Endothelial cell of umbilical vein (primary cell): ENCODE results near the gene MAD2L2. TPM values are rescaled to one million over a fixed set of nuclear protein-coding genes. Genes with fewer than 3 reads are reported as not detected.

ENCODE experiments used
- BruUV-seq: library from RNA; stranded (reverse); fragments of 400-500 nt; replicated peaks from 2 replicates; lab custom pipeline; 2021; lab: Mats Ljungman, UMichigan
- CTCF ChIA-PET: fragments of 300-600, 350-600 bp; sonication (Branson Sonifier 250); formaldehyde crosslinking; loops from one replicate; lab custom pipeline; 2021; ENCODE audit warnings: antibody characterized with exemption, inconsistent platforms; lab: Charles Lee
- POLR2A ChIA-PET: fragments of 300-600, 350-600 bp; sonication (Branson Sonifier 250); formaldehyde crosslinking; loops from one replicate; lab custom pipeline; 2021; ENCODE audit warnings: antibody characterized with exemption, inconsistent platforms; lab: Charles Lee
- DNase-seq: peaks from one replicate; pipeline ENCODE4 v3.0.0-alpha.2; 2011; ENCODE audit warnings: low read depth, low spot score
- FAIRE-seq: peaks from 2 replicates; lab custom pipeline; 2011; peaks lifted over from hg19 to GRCh38; lab: Jason Lieb, UNC
- H2AFZ ChIP-seq: 2 replicates; pipeline ENCODE4 v1.6.0; 2012; ENCODE audit warnings: low read depth, low read length, control low read depth, inconsistent platforms
- H3K27ac ChIP-seq: 2 replicates; pipeline ENCODE4 v1.5.1; 2011; ENCODE audit warnings: low read depth, mild to moderate bottlenecking, control low read depth, low read length, moderate library complexity; ENCODE audit not compliant: insufficient read depth
- H3K27me3 ChIP-seq, 2 experiments: 2 replicates each; pipeline versions ENCODE4 v1.6.0 to v1.6.1; 2011; ENCODE audit warnings: low read length in 2 of 2, mixed read lengths in 1 of 2; ENCODE audit not compliant: control insufficient read depth in 2 of 2, insufficient read depth in 2 of 2
- H3K36me3 ChIP-seq, 2 experiments: 2 replicates in 1 of 2; 3 replicates in 1 of 2; pipeline ENCODE4 v1.5.1; 2011; ENCODE audit warnings: low read length in 2 of 2, mild to moderate bottlenecking in 1 of 2, moderate library complexity in 1 of 2; ENCODE audit not compliant: control insufficient read depth in 2 of 2, insufficient read depth in 2 of 2; ENCODE audit errors: extremely low read depth in 1 of 2
- H3K4me1 ChIP-seq: 3 replicates; pipeline ENCODE4 v1.5.1; 2011; ENCODE audit warnings: mild to moderate bottlenecking, low read length; ENCODE audit not compliant: control insufficient read depth, insufficient read depth; ENCODE audit errors: extremely low read depth
- H3K4me2 ChIP-seq: 2 replicates; pipeline ENCODE4 v1.6.1; 2011; ENCODE audit warnings: low read length, control low read depth, mixed read lengths; ENCODE audit not compliant: insufficient read depth
- H3K4me3 ChIP-seq, 3 experiments: fragments of 200-600 bp in 1 of 3; sonication (generic), shearing (Covaris generic) in 1 of 3; replicated peaks in 1 of 3; 2 replicates each; pipeline ENCODE4 v1.5.1; 2011 to 2016; ENCODE audit warnings: control low read depth in 3 of 3, low read length in 3 of 3, mild to moderate bottlenecking in 2 of 3, inconsistent platforms in 1 of 3, low read depth in 1 of 3, moderate library complexity in 1 of 3; ENCODE audit not compliant: insufficient read depth in 1 of 3
- H3K79me2 ChIP-seq: 2 replicates; pipeline ENCODE4 v1.6.0; 2012; ENCODE audit warnings: low read length, inconsistent platforms; ENCODE audit not compliant: control insufficient read depth, insufficient read depth
- H3K9ac ChIP-seq: replicated peaks from 2 replicates; pipeline ENCODE3; 2011; ENCODE audit warnings: low read length, control low read depth; ENCODE audit not compliant: insufficient read depth; ENCODE audit errors: extremely low read depth
- H3K9me1 ChIP-seq: replicated peaks from 3 replicates; pipeline ENCODE4 v1.6.0; 2011; ENCODE audit warnings: mild to moderate bottlenecking, low read length; ENCODE audit not compliant: control insufficient read depth, insufficient read depth; ENCODE audit errors: extremely low read depth
- H3K9me3 ChIP-seq: replicated peaks from 2 replicates; pipeline ENCODE4 v1.5.1; 2012; ENCODE audit warnings: low read length, inconsistent platforms; ENCODE audit not compliant: control insufficient read depth, insufficient read depth
- H4K20me1 ChIP-seq: replicated peaks from 2 replicates; pipeline ENCODE3; 2011; ENCODE audit warnings: mild to moderate bottlenecking, low read length; ENCODE audit not compliant: control insufficient read depth, insufficient read depth; ENCODE audit errors: extremely low read depth
- EZH2 ChIP-seq: IDR thresholded peaks from 2 replicates; pipeline ENCODE4 v1.6.1; 2012; ENCODE audit warnings: borderline replicate concordance, low read depth, mild to moderate bottlenecking, moderate library complexity, low read length, inconsistent platforms; ENCODE audit not compliant: severe bottlenecking
- FOS ChIP-seq: IDR thresholded peaks from 2 replicates; pipeline ENCODE4 v1.6.1; 2011; ENCODE audit warnings: mild to moderate bottlenecking, low read length, moderate library complexity, borderline replicate concordance; ENCODE audit not compliant: insufficient read depth
- GATA2 ChIP-seq: IDR thresholded peaks from 2 replicates; pipeline ENCODE4 v1.7.0; 2011; ENCODE audit warnings: low read depth, mild to moderate bottlenecking, moderate library complexity, mixed read lengths, low read length; ENCODE audit not compliant: insufficient read length, insufficient read depth
- JUN ChIP-seq: IDR thresholded peaks from 2 replicates; pipeline ENCODE4 v1.6.1; 2011; ENCODE audit warnings: borderline replicate concordance, low read depth; ENCODE audit not compliant: insufficient read length, insufficient read depth
- MYC ChIP-seq: IDR thresholded peaks from one replicate; pipeline ENCODE4 v1.6.1; 2011; ENCODE audit warnings: mild to moderate bottlenecking, low read depth, low read length
- POLR2A ChIP-seq: IDR thresholded peaks from 2 replicates; pipeline ENCODE4 v1.6.1; 2012; ENCODE audit warnings: low read depth, mild to moderate bottlenecking, control low read depth, low read length
- POLR2AphosphoS5 ChIP-seq: IDR thresholded peaks from 2 replicates; pipeline ENCODE4 v1.6.1; 2012; ENCODE audit warnings: low read depth, mild to moderate bottlenecking, control low read depth, low read length, moderate library complexity; ENCODE audit not compliant: insufficient read depth
- dilution Hi-C: fragments of 300-500 bp; cut with MboI; formaldehyde crosslinking; loops from one replicate; pipeline ENCODE4 v1.15.0; 2019; ENCODE audit warnings: low sequenced_read_pairs; ENCODE audit not compliant: extremely low pct_ligation_motif_present
- intact Hi-C: fragments of 100-400 bp; cut with micrococcal nuclease; formaldehyde crosslinking; loops from one replicate; pipeline ENCODE4 v1.10.0; 2022
- polyA plus RNA-seq, 4 experiments: library from polyadenylated mRNA; depleted of rRNA in 3 of 4; stranded (reverse) in 3 of 4; unstranded in 1 of 4; fragments of >200 nt; gene quantifications; 2 replicates each; pipeline versions ENCODE4 v1.2.1 to v1.2.3, GENCODE V29; 2011 to 2012; ENCODE audit warnings: missing spikeins in 1 of 4
- total RNA-seq: library from RNA; stranded (reverse); gene quantifications from 2 replicates; pipeline ENCODE4 v1.2.3, GENCODE V29; 2021
- TF ChIP-seq, protein P1 (sequence below): IDR thresholded peaks from 2 replicates; pipeline ENCODE4 v1.6.1; 2011; ENCODE audit not compliant: insufficient read depth, insufficient read length
- TF ChIP-seq, protein P2 (sequence below), 2 donors: IDR thresholded peaks; 1 replicate in 1 of 2; 2 replicates in 1 of 2; pipeline ENCODE4 v1.5.1; 2011; ENCODE audit warnings: low read length in 2 of 2, mild to moderate bottlenecking in 2 of 2, moderate library complexity in 2 of 2, control low read depth in 1 of 2, inconsistent platforms in 1 of 2, low read depth in 1 of 2; ENCODE audit not compliant: insufficient read depth in 1 of 2; ENCODE audit errors: extremely low read depth in 1 of 2

Gene MAD2L2
- total and polyA plus RNA-seq, 2 donors (not counting 3 experiments of a cell fraction or from before 2014, with no cell fraction given): 35.9 to 74.2 TPM

DNA sequence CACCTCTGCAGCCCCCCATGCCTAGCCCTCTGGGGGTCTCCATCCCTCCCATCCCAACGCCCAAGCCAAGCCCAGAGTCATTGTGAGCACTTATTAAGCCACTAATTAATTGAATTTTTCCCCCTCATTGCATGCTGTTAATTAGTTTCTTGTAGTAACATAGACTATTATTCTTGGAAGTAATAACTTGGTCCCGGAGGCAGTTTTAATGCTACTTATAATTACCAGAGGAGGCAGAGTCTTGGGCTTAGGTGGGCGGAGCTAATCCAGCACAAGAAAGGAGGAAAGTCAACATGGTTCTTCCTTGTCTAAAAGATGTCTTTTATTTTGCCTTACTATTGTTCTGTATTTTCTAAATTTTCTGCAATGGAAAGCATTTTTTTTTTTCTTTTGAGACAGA lies 54.4 kb downstream of the MAD2L2 start:
- no peak for FAIRE-seq
- POLR2A ChIA-PET: no interaction called here
- no TSS peak for BruUV-seq

More for the DNA sequence above, 54.4 kb downstream of the MAD2L2 start:
- Histone ChIP-seq H3K4me1 (no peaks in the 10 kb centered on the region), H3K36me3 (no peaks in the 10 kb centered on the region), H2AFZ (no peak overlapping the region), H3K4me2 (no peak overlapping the region), H3K27me3 (no peaks in the 10 kb centered on the region), H3K9me3 (no peaks in the 10 kb centered on the region), H3K9me1 (no peaks in the 10 kb centered on the region), H4K20me1 (no peaks in the 10 kb centered on the region), H3K27ac (no peak overlapping the region), H3K4me3 (no peak overlapping the region), H3K9ac (no peak overlapping the region), H3K79me2 (no peaks in the 10 kb centered on the region)
- DNase-seq: no peak
- intact Hi-C loops (no loop called here), dilution Hi-C loops (no loop called here)
- TF ChIP-seq EZH2: no peak
- TF ChIP-seq, protein P1, sequence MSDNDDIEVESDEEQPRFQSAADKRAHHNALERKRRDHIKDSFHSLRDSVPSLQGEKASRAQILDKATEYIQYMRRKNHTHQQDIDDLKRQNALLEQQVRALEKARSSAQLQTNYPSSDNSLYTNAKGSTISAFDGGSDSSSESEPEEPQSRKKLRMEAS: no peak
- TF ChIP-seq GATA2: no peak
- no peak for TF ChIP-seq JUN
- no peak for TF ChIP-seq MYC
- no peak for TF ChIP-seq POLR2A
- TF ChIP-seq, protein P2, sequence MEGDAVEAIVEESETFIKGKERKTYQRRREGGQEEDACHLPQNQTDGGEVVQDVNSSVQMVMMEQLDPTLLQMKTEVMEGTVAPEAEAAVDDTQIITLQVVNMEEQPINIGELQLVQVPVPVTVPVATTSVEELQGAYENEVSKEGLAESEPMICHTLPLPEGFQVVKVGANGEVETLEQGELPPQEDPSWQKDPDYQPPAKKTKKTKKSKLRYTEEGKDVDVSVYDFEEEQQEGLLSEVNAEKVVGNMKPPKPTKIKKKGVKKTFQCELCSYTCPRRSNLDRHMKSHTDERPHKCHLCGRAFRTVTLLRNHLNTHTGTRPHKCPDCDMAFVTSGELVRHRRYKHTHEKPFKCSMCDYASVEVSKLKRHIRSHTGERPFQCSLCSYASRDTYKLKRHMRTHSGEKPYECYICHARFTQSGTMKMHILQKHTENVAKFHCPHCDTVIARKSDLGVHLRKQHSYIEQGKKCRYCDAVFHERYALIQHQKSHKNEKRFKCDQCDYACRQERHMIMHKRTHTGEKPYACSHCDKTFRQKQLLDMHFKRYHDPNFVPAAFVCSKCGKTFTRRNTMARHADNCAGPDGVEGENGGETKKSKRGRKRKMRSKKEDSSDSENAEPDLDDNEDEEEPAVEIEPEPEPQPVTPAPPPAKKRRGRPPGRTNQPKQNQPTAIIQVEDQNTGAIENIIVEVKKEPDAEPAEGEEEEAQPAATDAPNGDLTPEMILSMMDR (IDR thresholded peaks at IDR 0.05; ENCODE audit: extremely low read depth in 1 of 2, insufficient read depth in 1 of 2, low read depth in 1 of 2, low read length in 2 of 2): no peak
- no peak for TF ChIP-seq FOS
- no peak for TF ChIP-seq POLR2AphosphoS5
- CTCF ChIA-PET: interaction anchor here (0.9 to 1.5 kb wide), 2 partner anchors 11 to 19 kb away, joined by 3 read pairs; no protein-coding TSS in a partner anchor

Other genes starting within 250 kb of the MAD2L2 start
- 0.49 and 0.51 TPM in 2 replicates for gene DISP3, start 202.0 kb downstream of the MAD2L2 start, total RNA-seq
- 0.24 and 0.26 TPM in 2 replicates for gene DISP3, start 202.0 kb downstream of the MAD2L2 start, polyA plus RNA-seq
- gene FBXO2, start 26.7 kb downstream of the MAD2L2 start, total RNA-seq: 0.42 and 0.88 TPM in 2 replicates
- gene FBXO2, start 26.7 kb downstream of the MAD2L2 start, polyA plus RNA-seq: 0.89 and 0.91 TPM in 2 replicates
- gene FBXO44, start 26.3 kb downstream of the MAD2L2 start, total RNA-seq: 14.5 and 16.8 TPM in 2 replicates
- gene FBXO44, start 26.3 kb downstream of the MAD2L2 start, polyA plus RNA-seq: 22.5 and 29.8 TPM in 2 replicates
- gene FBXO6, start 16.9 kb downstream of the MAD2L2 start, total RNA-seq: 0.97 and 1.8 TPM in 2 replicates
- gene FBXO6, start 16.9 kb downstream of the MAD2L2 start, polyA plus RNA-seq: 6.4 and 8.5 TPM in 2 replicates
- gene DRAXIN, start 10.6 kb upstream of the MAD2L2 start, total RNA-seq: 2.6 and 3.2 TPM in 2 replicates
- 0.44 and 0.49 TPM in 2 replicates for gene DRAXIN, start 10.6 kb upstream of the MAD2L2 start, polyA plus RNA-seq
- 40.3 and 41.6 TPM in 2 replicates for gene AGTRAP, start 55.0 kb upstream of the MAD2L2 start, total RNA-seq
- gene AGTRAP, start 55.0 kb upstream of the MAD2L2 start, polyA plus RNA-seq: 101 and 145 TPM in 2 replicates
- not detected in 2 replicates for gene C1orf167, start 81.0 kb upstream of the MAD2L2 start, total RNA-seq
- not detected in 2 replicates for gene C1orf167, start 81.0 kb upstream of the MAD2L2 start, polyA plus RNA-seq
- gene MTHFR, start 124.8 kb upstream of the MAD2L2 start, total RNA-seq: 25.3 and 26.5 TPM in 2 replicates
- 13.8 and 14.8 TPM in 2 replicates for gene MTHFR, start 124.8 kb upstream of the MAD2L2 start, polyA plus RNA-seq
- 41.2 and 43.3 TPM in 2 replicates for gene CLCN6, start 125.0 kb upstream of the MAD2L2 start, total RNA-seq
- gene CLCN6, start 125.0 kb upstream of the MAD2L2 start, polyA plus RNA-seq: 17.7 and 20.4 TPM in 2 replicates
- gene NPPA, start 166.6 kb upstream of the MAD2L2 start, total RNA-seq: not detected in 2 replicates
- not detected in 2 replicates for gene NPPA, start 166.6 kb upstream of the MAD2L2 start, polyA plus RNA-seq
- gene NPPB, start 177.8 kb upstream of the MAD2L2 start, total RNA-seq: not detected in 2 replicates
- gene NPPB, start 177.8 kb upstream of the MAD2L2 start, polyA plus RNA-seq: not detected in 2 replicates
- 52.9 and 56.1 TPM in 2 replicates for gene KIAA2013, start 245.3 kb upstream of the MAD2L2 start, total RNA-seq
- 137 and 194 TPM in 2 replicates for gene KIAA2013, start 245.3 kb upstream of the MAD2L2 start, polyA plus RNA-seq